Measurements from ENCODE around the gene NAT8L. TPM values are rescaled to one million over a fixed set of nuclear protein-coding genes. Genes with fewer than 3 reads are reported as not detected.

Gene NAT8L
- total RNA-seq, 1 experiment from 2014 or later, result 16.6 TPM

GRCh38 chr4:2068566-2068965 is 9.4 kb downstream of the NAT8L start:
- TF ChIP-seq TCF7L2 (IDR thresholded peaks at IDR 0.05; ENCODE audit: low read depth, low read length) (no peak), CTCF (IDR thresholded peaks at IDR 0.05) (no peak), SIN3A (IDR thresholded peaks at IDR 0.05; ENCODE audit: borderline replicate concordance, insufficient read depth, low read depth, low read length) (no peak), POLR2AphosphoS5 (IDR thresholded peaks at IDR 0.05; ENCODE audit: low read depth, low read length) (no peak)
- TF ChIP-seq, protein P1, sequence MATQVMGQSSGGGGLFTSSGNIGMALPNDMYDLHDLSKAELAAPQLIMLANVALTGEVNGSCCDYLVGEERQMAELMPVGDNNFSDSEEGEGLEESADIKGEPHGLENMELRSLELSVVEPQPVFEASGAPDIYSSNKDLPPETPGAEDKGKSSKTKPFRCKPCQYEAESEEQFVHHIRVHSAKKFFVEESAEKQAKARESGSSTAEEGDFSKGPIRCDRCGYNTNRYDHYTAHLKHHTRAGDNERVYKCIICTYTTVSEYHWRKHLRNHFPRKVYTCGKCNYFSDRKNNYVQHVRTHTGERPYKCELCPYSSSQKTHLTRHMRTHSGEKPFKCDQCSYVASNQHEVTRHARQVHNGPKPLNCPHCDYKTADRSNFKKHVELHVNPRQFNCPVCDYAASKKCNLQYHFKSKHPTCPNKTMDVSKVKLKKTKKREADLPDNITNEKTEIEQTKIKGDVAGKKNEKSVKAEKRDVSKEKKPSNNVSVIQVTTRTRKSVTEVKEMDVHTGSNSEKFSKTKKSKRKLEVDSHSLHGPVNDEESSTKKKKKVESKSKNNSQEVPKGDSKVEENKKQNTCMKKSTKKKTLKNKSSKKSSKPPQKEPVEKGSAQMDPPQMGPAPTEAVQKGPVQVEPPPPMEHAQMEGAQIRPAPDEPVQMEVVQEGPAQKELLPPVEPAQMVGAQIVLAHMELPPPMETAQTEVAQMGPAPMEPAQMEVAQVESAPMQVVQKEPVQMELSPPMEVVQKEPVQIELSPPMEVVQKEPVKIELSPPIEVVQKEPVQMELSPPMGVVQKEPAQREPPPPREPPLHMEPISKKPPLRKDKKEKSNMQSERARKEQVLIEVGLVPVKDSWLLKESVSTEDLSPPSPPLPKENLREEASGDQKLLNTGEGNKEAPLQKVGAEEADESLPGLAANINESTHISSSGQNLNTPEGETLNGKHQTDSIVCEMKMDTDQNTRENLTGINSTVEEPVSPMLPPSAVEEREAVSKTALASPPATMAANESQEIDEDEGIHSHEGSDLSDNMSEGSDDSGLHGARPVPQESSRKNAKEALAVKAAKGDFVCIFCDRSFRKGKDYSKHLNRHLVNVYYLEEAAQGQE (IDR thresholded peaks at IDR 0.05; ENCODE audit: insufficient read depth in 1 of 2, low read depth in 2 of 2, low read length in 1 of 2), result no peak
- Histone ChIP-seq H3K27ac (ENCODE audit: low read length) (no peak overlapping the region), H3K36me3 (ENCODE audit: control insufficient read depth, insufficient read depth, low read length) (no peaks in the 10 kb centered on the region), H3K9me3 (ENCODE audit: control insufficient read depth, insufficient read depth, low read depth, low read length) (no peaks in the 10 kb centered on the region), H3K4me3 (ENCODE audit: low read depth in 2 of 2, low read length in 2 of 2) (no peak overlapping the region), H3K4me1 (ENCODE audit: control insufficient read depth, insufficient read depth, low read length) (peaks cover 11% of the 10 kb centered on the region), H3K27me3 (ENCODE audit: control insufficient read depth, insufficient read depth, low read length) (no peaks in the 10 kb centered on the region)
- in situ Hi-C loops (cut with HindIII; ENCODE audit: low pct_unique_long_range_greater_than_20kb, low sequenced_read_pairs), result no loop called here
- CTCF ChIA-PET, result no interaction called here
- DNase-seq (ENCODE audit: low read depth, low spot score), result no peak
- POLR2A ChIA-PET, result no interaction called here
- intact Hi-C loops (cut with micrococcal nuclease; ENCODE audit: unreplicated experiment), result no loop called here
- no TSS peak for BruUV-seq (replicated peaks)
- no peak for ATAC-seq

- no TSS peak for BruUV-seq (replicated peaks)
- no peak for ATAC-seq
- H3K36me3 ChIP-seq (ENCODE audit: control insufficient read depth, insufficient read depth, low read length), result no peaks in the 10 kb centered on the region
- intact Hi-C loops (cut with micrococcal nuclease; ENCODE audit: unreplicated experiment), result no loop called here
- H3K4me3 ChIP-seq (ENCODE audit: low read depth in 2 of 2, low read length in 2 of 2), result no peak overlapping the region
- ChIA-PET POLR2A (no interaction called here), CTCF (no interaction called here)
- no peak overlapping the region for H3K27ac ChIP-seq (ENCODE audit: low read length)
- no peak for DNase-seq (ENCODE audit: low read depth, low spot score)
- no peak for TF ChIP-seq SIN3A (IDR thresholded peaks at IDR 0.05; ENCODE audit: borderline replicate concordance, insufficient read depth, low read depth, low read length)
- TF ChIP-seq TCF7L2 (IDR thresholded peaks at IDR 0.05; ENCODE audit: low read depth, low read length), result no peak
- TF ChIP-seq POLR2AphosphoS5 (IDR thresholded peaks at IDR 0.05; ENCODE audit: low read depth, low read length), result no peak
- TF ChIP-seq, protein P1 (IDR thresholded peaks at IDR 0.05; ENCODE audit: insufficient read depth in 1 of 2, low read depth in 2 of 2, low read length in 1 of 2), result no peak
- TF ChIP-seq CTCF (IDR thresholded peaks at IDR 0.05), result no peak; the same call in 1 of the 2 replicates
- in situ Hi-C loops (cut with HindIII; ENCODE audit: low pct_unique_long_range_greater_than_20kb, low sequenced_read_pairs), result no loop called here
- no peaks in the 10 kb centered on the region for H3K9me3 ChIP-seq (ENCODE audit: control insufficient read depth, insufficient read depth, low read depth, low read length)
- H3K4me1 ChIP-seq (ENCODE audit: control insufficient read depth, insufficient read depth, low read length), result peaks cover 8% of the 10 kb centered on the region
- no peaks in the 10 kb centered on the region for H3K27me3 ChIP-seq (ENCODE audit: control insufficient read depth, insufficient read depth, low read length)
Observed at GRCh38 chr4:2069161-2069971, 10.2 kb downstream of the NAT8L start.

Measured in Panc1 (cell line).